ENCODE measurements around the gene EHD4.

- TF ChIP-seq CTCF (conservative IDR thresholded peaks at IDR 0.05; ENCODE audit: low read length) (no peak), EZH2phosphoT487 (IDR thresholded peaks at IDR 0.05; ENCODE audit: borderline replicate concordance) (no peak)
Observed at GRCh38 chr15:41876689-41877088, 95.7 kb downstream of the EHD4 start.

Data from Loucy (cell line).